Choroid plexus epithelial cell (primary cell): ENCODE data around the gene RUNX1.
A peak's percentile ranks its signal among the peaks of the same experiment; 100 is the strongest.
"Not testable (repeated sequence)": the region's sequence is repeated elsewhere in the genome, so short reads cannot be mapped to it uniquely, and the experiment has no call there.

Experiments used
- DNase-seq: peaks from one replicate; pipeline ENCODE4 v3.0.0-alpha.2; 2010; ENCODE audit warnings: low read depth
- H3K4me3 ChIP-seq: 2 replicates; pipeline ENCODE4 v1.5.1; 2011; ENCODE audit warnings: low read depth, mild to moderate bottlenecking, control low read depth, low read length, moderate library complexity
- CTCF ChIP-seq: conservative IDR thresholded peaks from 2 replicates; pipeline ENCODE4 v1.5.1; 2011; ENCODE audit warnings: low read depth, mild to moderate bottlenecking, control low read depth, inconsistent platforms, low read length, moderate library complexity

RUNX1 gene

GRCh38 chr21:34996304-34997101 lies 52.6 kb downstream of the RUNX1 start:
- H3K4me3 ChIP-seq, result no peak overlapping the region
- peak; percentile 76 for DNase-seq
- no peak for TF ChIP-seq CTCF

GRCh38 chr21:34995979-34996303 lies 53.2 kb downstream of the RUNX1 start:
- H3K4me3 ChIP-seq, result no peak overlapping the region
- no peak for TF ChIP-seq CTCF
- no peak for DNase-seq

- DNase-seq, result no peak
- no peak for TF ChIP-seq CTCF
- H3K4me3 ChIP-seq, result no peak overlapping the region
These were observed 54.1 kb downstream of the RUNX1 start for GRCh38 chr21:34994766-34995631.

DNA sequence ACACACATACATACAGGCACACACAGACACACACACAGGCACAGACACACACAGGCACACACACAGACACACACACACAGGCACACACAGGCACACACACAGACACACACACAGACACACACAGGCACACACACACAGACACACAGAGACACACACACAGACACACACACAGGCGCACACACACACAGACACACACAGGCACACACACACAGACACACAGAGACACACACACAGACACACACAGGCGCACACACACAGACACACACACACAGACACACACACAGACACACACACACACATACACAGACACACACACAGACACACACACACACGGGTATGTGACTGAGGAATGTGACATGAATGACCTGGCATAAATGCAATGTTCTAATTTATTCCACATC lies 55.6 kb downstream of the RUNX1 start:
- peak; percentile 47 for DNase-seq

GRCh38 chr21:34992736-34993398 lies 56.2 kb downstream of the RUNX1 start:
- no peak overlapping the region for H3K4me3 ChIP-seq
- no peak for TF ChIP-seq CTCF
- peak; percentile 77 for DNase-seq

More for the DNA sequence above, 55.6 kb downstream of the RUNX1 start:
- H3K4me3 ChIP-seq, result not testable (repeated sequence)

DNA sequence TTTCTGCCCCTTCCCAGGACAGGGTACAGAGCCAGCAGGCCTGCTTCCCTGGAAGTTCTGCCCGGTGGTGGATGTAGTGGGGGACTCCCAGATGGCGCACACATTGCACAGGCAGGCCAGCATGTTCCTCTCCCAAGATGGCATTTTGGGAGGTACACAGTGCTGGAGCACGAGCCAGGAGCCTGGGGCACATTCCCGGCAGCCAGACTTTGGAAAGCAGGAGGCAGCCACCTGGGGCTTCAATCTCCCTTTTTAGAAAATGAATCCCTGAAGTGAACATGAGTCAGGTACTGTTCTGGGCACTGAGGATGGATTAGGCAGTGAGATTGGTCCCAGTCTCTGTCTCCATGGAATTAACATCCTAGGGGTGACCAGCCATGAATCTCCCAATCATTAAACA lies 56.9 kb downstream of the RUNX1 start:
- no peak overlapping the region for H3K4me3 ChIP-seq
- DNase-seq, result no peak
- TF ChIP-seq CTCF, result no peak

DNA sequence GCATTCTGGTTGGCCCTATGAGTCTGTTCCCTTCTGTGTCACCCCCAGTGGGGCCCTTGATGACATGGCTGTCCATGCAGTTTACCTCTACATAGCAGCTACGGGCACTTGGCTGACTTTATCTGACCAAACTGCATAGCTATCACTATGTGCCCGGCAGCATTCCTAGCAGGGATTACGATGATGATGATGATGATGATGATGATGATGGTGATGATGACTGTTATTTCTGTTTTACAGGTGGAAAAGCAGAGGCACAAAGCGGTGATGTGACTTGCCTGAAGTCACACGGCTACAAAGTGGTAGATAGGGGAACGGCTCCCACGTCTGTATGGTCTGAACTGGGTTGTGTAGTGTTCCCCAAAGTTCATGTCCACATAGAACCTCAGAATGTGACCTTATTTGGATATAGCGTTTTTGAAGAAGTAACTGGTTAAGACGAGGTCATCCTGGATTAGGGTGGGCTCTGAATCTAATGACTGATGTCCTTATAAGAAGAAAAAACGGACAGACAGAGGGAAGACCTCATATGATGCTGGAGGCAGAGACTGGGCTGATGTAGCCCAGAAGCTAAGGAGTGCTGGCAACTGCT lies 57.6 kb downstream of the RUNX1 start:
- no peak overlapping the region for H3K4me3 ChIP-seq
- no peak for DNase-seq
- TF ChIP-seq CTCF, result no peak
